ENCODE measurements around the gene KIAA0930.

Gene KIAA0930

DNA sequence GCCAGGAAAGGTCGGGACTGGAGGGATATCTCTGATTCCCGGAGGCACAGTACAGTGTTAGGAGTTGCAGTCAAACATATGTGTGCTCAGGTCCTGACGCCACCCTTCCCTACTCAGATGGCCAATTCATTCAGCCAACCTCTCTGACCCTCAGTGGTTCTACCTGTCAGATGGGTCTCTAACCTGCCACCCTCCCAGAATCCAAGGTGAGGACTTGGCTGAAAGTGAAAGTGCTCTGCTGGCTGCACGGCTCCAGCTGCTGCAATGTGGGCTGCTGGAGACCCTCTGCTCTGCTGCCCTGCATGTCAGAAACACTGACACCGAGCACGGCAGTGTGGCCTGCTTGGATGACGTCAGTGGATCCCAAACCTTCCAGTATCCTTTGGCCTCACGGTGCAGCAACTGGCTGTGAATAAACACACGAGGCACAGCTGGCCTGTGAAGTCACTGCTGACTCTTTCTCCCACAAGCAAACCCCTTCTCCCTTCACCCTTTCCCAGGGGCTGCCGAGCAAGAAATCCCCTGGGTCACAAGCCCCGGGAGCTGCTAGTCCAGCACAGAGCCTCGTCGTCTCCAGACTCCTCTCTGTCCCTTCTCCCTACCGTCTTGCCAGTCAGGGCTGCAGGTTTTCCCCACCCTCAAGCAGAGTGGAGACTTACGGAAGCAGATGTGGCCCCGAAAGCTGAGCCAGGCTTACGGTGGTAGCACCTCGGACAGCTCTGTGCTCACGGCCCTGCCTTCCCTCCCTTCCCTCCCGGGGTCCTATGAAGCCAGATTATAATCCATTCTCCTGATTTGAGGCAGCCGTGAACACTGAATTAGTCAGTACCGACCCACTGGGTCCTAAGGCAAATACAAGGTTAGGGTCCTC is 24.3 kb downstream of the KIAA0930 start:
- no peak for DNase-seq (ENCODE audit: low read depth in 2 of 2)

- no peak for DNase-seq (ENCODE audit: low read depth in 2 of 2)
These were observed 27.5 kb downstream of the KIAA0930 start for GRCh38 chr22:45212992-45213751.

DNA sequence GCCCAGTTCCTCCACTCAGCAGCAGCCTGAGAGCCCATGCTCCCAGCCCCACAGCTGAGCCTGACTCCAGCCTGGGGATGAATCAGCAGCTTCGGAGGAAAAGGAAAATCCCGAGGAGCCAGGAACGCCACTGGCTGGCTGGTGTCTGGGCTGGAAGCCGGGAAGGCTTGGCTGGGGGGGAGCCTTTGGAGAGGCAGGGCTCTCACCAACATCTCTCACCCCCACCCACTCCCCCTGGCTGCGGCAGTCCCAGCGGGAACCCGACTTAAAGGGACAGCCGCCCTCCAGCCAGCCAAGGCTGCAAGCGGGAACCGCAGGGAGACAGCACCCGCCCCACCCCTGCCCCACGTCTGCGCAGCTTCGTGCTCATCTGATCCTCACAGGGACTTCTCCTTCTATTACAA is 28.4 kb downstream of the KIAA0930 start:
- DNase-seq (ENCODE audit: low read depth in 2 of 2) = no peak

DNA sequence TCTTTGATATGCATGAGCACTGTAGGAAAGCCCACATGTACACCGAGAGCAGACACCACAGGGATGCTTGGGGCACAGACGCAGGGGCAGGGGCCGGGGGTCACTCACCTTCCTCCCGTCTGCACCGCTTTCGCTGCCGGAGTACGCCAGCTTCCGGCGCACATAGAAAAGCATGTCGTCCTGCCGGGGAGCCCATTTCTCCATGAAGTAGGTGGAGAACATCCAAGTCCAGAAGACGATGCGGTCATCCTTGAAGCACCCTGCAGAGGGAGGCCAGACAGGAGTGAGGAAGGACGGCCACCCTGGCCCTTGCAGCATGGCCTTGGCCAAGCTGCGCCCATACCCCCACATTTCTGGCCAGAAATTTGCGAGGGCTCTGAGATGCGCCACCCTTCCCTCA is 28.8 kb downstream of the KIAA0930 start:
- no peak for DNase-seq (ENCODE audit: low read depth in 2 of 2)

- DNase-seq (ENCODE audit: low read depth in 2 of 2) = no peak
These were observed 29.3 kb downstream of the KIAA0930 start for GRCh38 chr22:45211435-45211834.

GRCh38 chr22:45210991-45211390 is 29.7 kb downstream of the KIAA0930 start:
- DNase-seq (ENCODE audit: low read depth in 2 of 2) = no peak

DNA sequence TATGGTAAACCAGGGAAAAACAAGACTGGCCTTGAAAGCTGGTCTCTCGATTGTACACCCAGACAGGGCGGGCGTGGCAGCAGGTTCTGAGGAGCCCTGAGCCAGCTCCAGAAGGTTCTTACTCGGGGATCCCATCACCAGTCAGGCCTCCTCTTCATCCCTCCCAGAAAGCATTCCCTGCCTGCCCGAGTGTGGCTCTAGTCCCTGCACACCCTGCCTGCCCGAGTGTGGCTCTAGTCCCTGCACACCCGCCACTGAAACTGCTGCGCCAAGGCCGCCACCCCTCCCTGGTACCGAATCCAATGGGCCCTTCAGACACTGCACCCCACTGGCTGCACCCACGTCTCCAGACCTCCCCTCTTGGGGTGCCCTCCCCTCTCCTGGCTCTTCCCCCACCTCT is 30.1 kb downstream of the KIAA0930 start:
- no peak for DNase-seq (ENCODE audit: low read depth in 2 of 2)

GRCh38 chr22:45210174-45210573 is 30.5 kb downstream of the KIAA0930 start:
- DNase-seq (ENCODE audit: low read depth in 2 of 2) = no peak

DNA sequence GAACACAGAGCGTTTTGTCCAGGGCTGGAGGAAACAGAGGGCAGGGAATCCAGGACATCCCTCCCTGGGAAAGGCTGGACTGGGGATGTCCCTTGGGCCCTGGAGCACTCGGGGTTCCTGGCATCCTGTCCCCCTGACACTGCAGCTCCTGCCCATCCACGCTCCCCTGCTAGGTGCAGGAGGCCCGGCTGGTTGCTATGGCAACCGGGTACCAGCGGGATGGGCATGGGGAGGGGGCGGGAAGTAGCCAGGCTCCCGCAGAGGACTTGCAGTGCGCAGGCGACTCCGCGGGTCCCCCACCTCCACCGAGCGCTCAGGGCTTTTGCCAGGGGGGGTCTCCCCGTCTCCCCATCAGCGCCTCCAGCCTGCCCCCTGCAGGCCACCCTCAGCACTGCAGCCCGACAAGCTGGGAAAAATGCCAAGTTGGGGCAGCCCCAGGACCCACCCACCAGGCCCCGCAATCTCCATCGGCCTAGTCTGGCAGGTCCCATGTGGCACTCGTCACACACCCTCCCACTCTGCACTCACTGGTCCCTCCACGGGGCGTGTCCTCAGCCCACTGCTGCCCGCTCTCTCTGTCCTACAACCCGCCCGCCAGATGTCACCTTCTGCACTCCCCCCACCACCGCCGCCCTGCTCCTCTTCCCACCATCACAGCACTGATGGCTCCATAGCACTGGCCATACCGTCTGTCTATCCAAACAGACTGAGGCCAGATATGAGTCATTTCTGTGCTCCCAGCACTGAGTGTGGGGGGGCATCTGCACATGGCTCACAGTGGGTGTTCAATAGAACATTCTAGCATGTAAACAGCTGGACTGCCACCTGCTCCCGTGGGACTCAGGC is 31.5 kb downstream of the KIAA0930 start:
- DNase-seq (ENCODE audit: low read depth in 2 of 2) = peak in 1 of 2 donors; percentile 32

- no peak for DNase-seq (ENCODE audit: low read depth in 2 of 2)
These were observed 32.0 kb downstream of the KIAA0930 start for GRCh38 chr22:45208696-45208992.

DNA sequence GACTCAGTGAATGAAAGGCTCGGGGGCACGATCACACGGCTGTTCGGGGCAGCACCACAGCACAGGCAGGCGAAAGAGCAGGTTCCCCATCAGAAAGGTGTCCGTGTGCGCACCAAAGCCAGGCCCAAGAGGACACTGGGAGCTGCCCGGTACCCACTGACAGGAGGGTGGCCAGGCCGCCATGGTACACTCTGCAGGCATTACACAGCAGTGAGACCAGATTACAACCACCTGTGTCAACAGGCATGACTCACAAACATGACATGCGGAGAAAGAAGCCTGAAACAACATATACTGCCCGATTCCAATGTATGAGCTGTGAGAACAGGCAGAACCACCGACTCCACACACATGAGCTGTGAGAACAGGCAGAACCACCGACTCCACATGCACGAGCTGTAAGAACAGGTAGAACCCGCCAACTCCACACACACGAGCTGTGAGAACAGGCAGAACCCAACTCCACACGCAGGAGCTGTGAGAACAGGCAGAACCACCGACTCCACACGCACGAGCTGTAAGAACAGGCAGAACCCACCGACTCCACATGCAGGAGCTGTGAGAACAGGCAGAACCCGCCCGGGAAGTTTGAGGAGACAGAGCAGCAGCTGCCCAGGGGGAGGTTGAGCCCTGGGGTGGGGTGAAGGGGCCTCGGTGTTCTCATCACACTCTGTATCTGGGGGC is 32.6 kb downstream of the KIAA0930 start:
- no peak for DNase-seq (ENCODE audit: low read depth in 2 of 2)

DNA sequence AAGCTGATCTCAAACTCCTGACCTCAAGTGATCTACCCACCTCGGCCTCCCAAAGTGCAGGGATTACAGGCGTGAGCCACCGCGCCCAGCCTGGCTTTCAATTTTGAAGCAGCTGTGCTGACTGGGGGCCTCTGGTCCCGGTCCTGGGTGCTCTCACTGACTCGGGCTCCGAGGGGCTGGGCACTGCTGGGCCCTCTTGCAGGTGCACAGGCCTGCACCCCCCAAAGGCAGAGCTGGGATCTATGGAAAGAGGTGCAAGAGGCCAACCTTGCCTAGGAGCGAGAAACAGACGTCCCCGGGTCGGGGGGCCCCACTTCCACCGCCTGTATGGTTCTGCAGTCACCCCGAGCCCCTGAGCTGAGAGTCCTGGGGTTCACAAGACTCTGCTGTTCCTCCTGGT is 33.2 kb downstream of the KIAA0930 start:
- no peak for DNase-seq (ENCODE audit: low read depth in 2 of 2)

- DNase-seq (ENCODE audit: low read depth in 2 of 2) = no peak
These were observed 34.5 kb downstream of the KIAA0930 start for GRCh38 chr22:45206233-45206632.

DNA sequence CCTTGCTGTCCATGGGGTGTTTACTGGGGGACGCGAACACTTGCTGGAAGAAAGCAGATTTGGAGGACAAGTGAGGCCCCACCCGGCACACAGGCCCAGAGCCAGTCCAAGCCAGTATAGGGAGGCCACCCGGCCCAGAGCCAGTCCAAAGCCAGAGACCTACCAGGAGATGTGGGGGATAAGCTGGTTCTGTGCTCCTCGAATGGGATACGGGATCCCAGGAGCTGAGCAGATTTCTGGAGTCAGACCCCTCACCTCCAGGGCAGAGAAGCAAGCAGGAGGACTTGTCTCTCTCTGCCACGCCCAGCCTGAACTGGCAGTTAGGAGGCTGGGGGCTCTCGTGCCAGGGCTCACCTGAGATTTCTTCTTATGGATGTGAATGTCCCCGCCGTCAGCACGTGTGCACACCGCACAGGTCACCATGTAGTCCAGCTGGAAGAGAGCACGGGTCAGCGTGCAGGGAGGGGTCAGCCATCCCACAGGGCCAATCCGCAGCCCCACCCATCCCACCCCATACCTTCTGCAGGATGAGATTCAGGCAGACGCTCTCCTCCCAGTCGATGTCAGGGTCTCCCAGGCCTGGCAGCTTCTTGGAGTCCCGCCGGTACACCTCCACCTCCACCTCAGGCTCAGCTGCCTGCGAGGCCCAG is 35.3 kb downstream of the KIAA0930 start:
- DNase-seq (ENCODE audit: low read depth in 2 of 2) = no peak

DNA sequence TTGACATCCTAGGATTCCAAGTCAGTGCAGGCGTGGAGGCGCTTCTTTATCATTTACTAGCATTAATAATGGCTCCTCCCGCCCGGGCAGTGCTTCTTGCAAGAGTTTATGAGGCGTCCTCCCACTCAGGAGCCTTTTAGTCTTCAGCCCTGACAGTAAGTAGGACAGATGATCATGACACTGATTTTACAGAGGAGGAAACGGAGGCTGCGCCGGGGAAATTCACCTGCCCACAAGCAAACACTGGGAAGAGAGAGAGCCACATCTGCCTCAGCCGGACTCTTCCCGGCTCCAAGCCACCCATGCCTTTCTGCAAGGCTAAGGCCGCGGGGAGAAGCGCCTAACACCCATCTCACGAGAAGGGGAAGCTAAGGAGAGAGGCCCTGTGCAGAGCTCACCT is 35.9 kb downstream of the KIAA0930 start:
- DNase-seq (ENCODE audit: low read depth in 2 of 2) = no peak

- DNase-seq (ENCODE audit: low read depth in 2 of 2) = no peak
These were observed 36.5 kb downstream of the KIAA0930 start for GRCh38 chr22:45204241-45204640.

- DNase-seq (ENCODE audit: low read depth in 2 of 2) = no peak
These were observed 37.3 kb downstream of the KIAA0930 start for GRCh38 chr22:45203150-45203951.

GRCh38 chr22:45202333-45203149 is 38.2 kb downstream of the KIAA0930 start:
- no peak for DNase-seq (ENCODE audit: low read depth in 2 of 2)

- DNase-seq (ENCODE audit: low read depth in 2 of 2) = no peak
These were observed 38.9 kb downstream of the KIAA0930 start for GRCh38 chr22:45201678-45202332.
